Activated T-cell treated with anti-CD3 and anti-CD28 coated beads, Interleukin-2, amount 50 U/mL, for 72 hours (primary cell): ENCODE data around the gene PKP4. TPM values are rescaled to one million over a fixed set of nuclear protein-coding genes. Genes with fewer than 3 reads are reported as not detected.

ENCODE experiments used
- ATAC-seq, 2 donors: fragments of 150-1000 bp; cut with Tn5 transposase; replicated peaks in 1 of 2; 2 replicates each; pipeline ENCODE4 v1.10.0; 2021; ENCODE audit warnings: moderate library complexity in 2 of 2, mild to moderate bottlenecking in 1 of 2
- DNase-seq, 2 donors: peaks; one replicate each; pipeline ENCODE4 v3.0.0; 2021 to 2022; ENCODE audit warnings: mixed read lengths in 1 of 2
- H3K27ac Mint-ChIP-seq: one replicate; pipeline ENCODE4 v1.8.0; 2022; ENCODE audit warnings: mild to moderate bottlenecking, moderate library complexity, mixed read lengths
- H3K27me3 Mint-ChIP-seq: one replicate; pipeline ENCODE4 v1.8.0; 2022; ENCODE audit warnings: low read depth, mixed read lengths
- H3K36me3 Mint-ChIP-seq, 2 donors: one replicate each; pipeline ENCODE4 v1.8.0; 2022; ENCODE audit warnings: mixed read lengths in 2 of 2, mild to moderate bottlenecking in 1 of 2; ENCODE audit not compliant: insufficient read depth in 2 of 2
- H3K4me1 Mint-ChIP-seq: one replicate; pipeline ENCODE4 v1.8.0; 2022; ENCODE audit warnings: low read depth, mixed read lengths
- H3K4me3 Mint-ChIP-seq, 2 donors: one replicate each; pipeline ENCODE4 v1.8.0; 2022; ENCODE audit warnings: mild to moderate bottlenecking in 2 of 2, mixed read lengths in 2 of 2, moderate library complexity in 2 of 2
- H3K9me3 Mint-ChIP-seq, 2 donors: one replicate each; pipeline ENCODE4 v1.8.0; 2022; ENCODE audit warnings: mixed read lengths in 2 of 2
- total RNA-seq, 2 donors: library from RNA; stranded (reverse); gene quantifications; one replicate each; pipeline ENCODE4 v1.2.3, GENCODE V29; 2022

Gene PKP4
- total RNA-seq, 2 donors from 2014 or later, result 36.0 to 41.3 TPM

DNA sequence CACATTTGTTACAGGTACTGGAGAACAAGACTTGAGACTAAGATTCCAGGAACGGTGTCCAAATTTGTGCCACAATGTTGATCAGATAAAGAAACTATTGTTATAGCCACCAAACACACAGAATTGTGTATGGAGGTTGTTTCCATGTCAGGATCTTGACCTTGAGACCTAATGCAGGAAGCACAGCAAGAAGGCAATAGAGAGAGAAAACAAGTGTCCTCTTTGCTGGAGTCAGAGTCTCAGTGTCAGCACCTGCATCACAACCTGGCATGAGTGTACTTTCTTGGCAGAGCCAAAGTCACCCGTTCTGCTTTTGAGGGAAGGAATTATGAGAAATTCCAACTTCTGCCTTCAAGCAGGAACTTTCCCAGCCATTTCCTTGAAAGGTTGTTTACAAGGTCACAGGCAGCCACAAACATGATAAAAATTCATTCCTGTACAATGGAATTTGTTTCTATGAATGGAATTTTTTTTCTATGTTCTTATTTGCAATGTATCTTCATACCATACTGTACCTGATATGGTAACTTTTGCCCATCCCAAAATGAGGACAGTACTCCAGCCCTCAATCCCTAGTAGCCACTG lies 118.4 kb downstream of the PKP4 start:
- ATAC-seq, result no peak
- H3K9me3 Mint-ChIP-seq, result peaks cover 3 to 4% of the 10 kb centered on the region in 2 donors
- H3K27me3 Mint-ChIP-seq, result no peaks in the 10 kb centered on the region
- no peak overlapping the region for H3K4me3 Mint-ChIP-seq
- H3K4me1 Mint-ChIP-seq, result no peaks in the 10 kb centered on the region
- peaks cover 0 to 1% of the 10 kb centered on the region in 2 donors for H3K36me3 Mint-ChIP-seq
- no peak for DNase-seq
- no peak overlapping the region for H3K27ac Mint-ChIP-seq

DNA sequence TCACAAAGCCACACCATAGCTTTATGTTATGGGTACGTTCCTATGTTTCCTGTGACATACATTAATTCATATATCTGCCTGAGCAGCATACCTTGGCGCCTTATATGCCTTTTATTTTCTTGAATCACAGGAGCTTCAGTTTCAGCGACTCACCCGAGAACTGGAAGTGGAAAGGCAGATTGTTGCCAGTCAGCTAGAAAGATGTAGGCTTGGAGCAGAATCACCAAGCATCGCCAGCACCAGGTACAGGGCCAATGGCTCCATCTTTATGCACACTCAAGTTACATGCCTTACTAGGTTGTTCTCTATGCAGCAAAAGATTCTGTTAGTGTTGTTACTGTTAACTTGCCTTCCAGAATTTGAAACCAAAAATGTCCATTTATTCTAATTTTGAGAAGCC lies 120.4 kb downstream of the PKP4 start:
- Mint-ChIP-seq H3K4me1 (no peaks in the 10 kb centered on the region), H3K27ac (no peak overlapping the region), H3K9me3 (no peaks in the 10 kb centered on the region), H3K4me3 (no peak overlapping the region), H3K36me3 (no peaks in the 10 kb centered on the region), H3K27me3 (no peaks in the 10 kb centered on the region)
- ATAC-seq (no peak), DNase-seq (no peak)

DNA sequence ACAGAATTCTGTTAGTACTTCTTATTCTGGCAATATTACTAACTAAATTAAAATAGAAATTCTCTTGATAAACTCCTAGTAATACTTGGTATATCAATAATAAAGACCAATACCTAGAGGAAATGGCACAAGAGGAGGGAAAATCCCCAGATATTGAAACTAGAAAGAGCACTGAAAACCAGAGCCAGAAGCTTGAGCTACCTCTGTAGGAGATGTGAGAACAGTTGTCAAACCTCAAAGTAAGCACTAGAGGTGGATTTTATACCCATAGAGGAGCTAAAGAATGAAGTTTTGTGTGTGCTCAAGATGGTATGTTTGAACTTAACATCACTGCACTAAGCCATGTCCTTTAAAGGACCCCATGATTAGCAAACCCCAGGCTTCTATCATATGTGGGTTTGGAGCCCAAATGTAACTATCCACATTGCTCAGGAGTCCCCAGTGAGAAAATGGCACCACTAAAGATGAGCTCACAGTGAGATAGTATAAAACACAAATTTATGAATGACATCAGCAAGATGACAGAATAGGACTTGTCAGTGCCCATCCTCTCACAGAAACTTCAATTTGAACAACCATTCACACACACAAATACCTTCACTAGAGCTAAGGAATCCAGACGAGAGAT lies 122.1 kb downstream of the PKP4 start:
- no peak for DNase-seq
- H3K27me3 Mint-ChIP-seq, result no peaks in the 10 kb centered on the region
- H3K36me3 Mint-ChIP-seq, result no peaks in the 10 kb centered on the region
- no peak overlapping the region for H3K4me3 Mint-ChIP-seq
- no peaks in the 10 kb centered on the region for H3K9me3 Mint-ChIP-seq
- no peaks in the 10 kb centered on the region for H3K4me1 Mint-ChIP-seq
- H3K27ac Mint-ChIP-seq, result peak overlapping the region; percentile 24
- no peak for ATAC-seq

DNA sequence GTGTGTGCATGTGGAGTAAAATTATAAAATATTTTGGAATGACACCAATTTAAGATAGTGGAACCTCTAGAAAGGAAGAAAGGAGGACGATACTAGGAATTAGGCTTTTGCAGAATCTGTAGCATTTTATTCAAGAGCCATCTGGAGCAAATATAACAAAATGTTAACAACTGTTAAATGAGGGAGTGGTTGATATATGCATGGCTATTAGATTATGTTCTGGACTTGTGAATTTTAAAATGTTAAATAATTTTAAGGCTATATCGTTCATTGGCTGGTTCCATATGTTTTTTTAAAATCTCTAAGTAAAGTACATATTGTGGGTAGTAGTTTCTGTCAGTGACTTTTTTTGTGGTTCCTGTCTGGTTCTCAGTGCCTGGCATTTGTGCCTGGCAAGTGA lies 123.2 kb downstream of the PKP4 start:
- Mint-ChIP-seq H3K4me3 (no peak overlapping the region), H3K27me3 (no peaks in the 10 kb centered on the region), H3K9me3 (no peaks in the 10 kb centered on the region), H3K4me1 (no peaks in the 10 kb centered on the region), H3K27ac (no peak overlapping the region), H3K36me3 (no peaks in the 10 kb centered on the region)
- DNase-seq (no peak), ATAC-seq (no peak)

DNA sequence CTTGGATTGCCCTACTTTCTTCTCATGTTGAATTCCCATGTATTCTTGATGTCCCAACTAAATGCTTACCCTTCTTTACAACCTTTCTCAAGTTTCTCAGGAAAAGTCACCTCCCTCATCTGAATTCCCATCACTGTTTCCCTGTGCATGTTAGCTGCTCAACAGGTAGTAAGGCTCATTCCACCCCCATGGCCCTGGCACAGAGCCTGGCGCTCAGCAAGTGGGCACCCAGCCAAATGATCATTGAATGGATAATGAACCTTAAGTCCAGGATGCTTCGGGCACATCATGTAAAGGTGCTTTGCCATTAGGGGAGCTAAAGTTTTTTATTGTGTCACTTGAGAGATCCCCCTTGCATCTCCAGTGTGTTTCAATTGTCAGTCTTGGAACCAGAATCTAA lies 124.0 kb downstream of the PKP4 start:
- DNase-seq (no peak), ATAC-seq (no peak)
- no peak overlapping the region for H3K4me3 Mint-ChIP-seq
- H3K9me3 Mint-ChIP-seq, result no peaks in the 10 kb centered on the region
- no peaks in the 10 kb centered on the region for H3K4me1 Mint-ChIP-seq
- H3K27me3 Mint-ChIP-seq, result no peaks in the 10 kb centered on the region
- no peaks in the 10 kb centered on the region for H3K36me3 Mint-ChIP-seq
- no peak overlapping the region for H3K27ac Mint-ChIP-seq

DNA sequence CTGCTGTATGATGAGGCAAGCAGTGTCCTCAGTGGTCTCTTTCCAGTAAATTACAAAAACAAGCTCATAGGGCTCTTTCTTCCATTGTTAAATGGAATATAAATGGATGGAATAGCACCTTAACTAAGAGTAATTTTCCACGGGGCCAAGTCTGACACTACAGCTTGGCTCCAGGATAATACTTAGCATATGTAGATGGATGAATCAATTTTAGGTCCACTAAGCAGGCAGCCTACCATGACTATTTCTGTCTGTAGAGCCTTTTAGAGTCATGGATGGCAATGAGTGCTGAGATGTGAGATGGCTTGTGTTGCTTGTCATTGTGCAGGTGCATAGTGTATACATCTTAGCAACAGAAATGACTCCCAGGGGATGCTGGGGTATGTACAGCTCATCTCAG lies 125.9 kb downstream of the PKP4 start:
- Mint-ChIP-seq H3K4me3 (no peak overlapping the region), H3K36me3 (no peaks in the 10 kb centered on the region), H3K27me3 (no peaks in the 10 kb centered on the region), H3K4me1 (no peaks in the 10 kb centered on the region), H3K9me3 (no peaks in the 10 kb centered on the region), H3K27ac (no peak overlapping the region)
- no peak for DNase-seq
- ATAC-seq, result no peak

DNA sequence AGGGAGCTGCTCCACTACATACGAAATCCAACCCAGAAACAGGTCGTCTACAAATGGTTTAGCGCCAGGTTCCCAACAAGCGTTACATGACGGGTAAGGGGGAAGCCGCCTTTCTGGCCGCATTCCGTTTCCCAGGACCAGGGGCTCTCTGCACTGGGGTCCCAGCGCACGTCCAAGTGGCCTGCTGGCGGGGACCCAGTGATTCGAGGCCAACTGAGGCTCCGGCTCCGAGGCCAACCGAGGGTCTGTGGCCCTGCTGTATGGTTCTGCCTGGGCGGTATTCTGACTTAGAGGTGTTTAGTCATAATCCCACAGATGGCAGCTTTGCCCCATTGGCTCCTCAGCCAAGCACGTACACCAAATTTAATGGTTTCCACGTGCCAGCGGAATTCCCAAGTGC lies 127.2 kb downstream of the PKP4 start:
- no peak overlapping the region for H3K4me3 Mint-ChIP-seq
- H3K27me3 Mint-ChIP-seq, result no peaks in the 10 kb centered on the region
- no peaks in the 10 kb centered on the region for H3K9me3 Mint-ChIP-seq
- H3K36me3 Mint-ChIP-seq, result no peaks in the 10 kb centered on the region
- no peak overlapping the region for H3K27ac Mint-ChIP-seq
- H3K4me1 Mint-ChIP-seq, result no peaks in the 10 kb centered on the region
- ATAC-seq (no peak), DNase-seq (no peak)

DNA sequence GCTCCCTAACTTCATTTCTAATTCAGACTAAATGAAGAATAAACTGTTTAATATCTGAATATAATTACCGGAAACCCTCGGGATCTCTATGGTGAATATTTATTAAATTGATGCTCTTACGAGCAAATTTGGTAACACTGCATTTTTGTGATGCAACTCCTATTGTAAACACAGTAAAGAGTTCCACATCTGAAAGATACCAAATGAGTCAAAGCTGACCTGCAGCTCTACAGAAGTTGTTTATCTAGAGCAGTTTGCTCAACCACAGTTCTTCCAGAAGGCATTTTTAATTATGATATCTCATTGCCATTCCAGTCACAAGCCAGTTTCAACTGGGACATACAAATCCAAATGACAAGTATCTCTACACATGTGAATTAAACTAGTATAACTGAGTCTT lies 129.7 kb downstream of the PKP4 start:
- ATAC-seq (no peak), DNase-seq (no peak)
- H3K4me1 Mint-ChIP-seq, result no peaks in the 10 kb centered on the region
- no peaks in the 10 kb centered on the region for H3K9me3 Mint-ChIP-seq
- H3K36me3 Mint-ChIP-seq, result no peaks in the 10 kb centered on the region
- H3K4me3 Mint-ChIP-seq, result no peak overlapping the region
- H3K27me3 Mint-ChIP-seq, result no peaks in the 10 kb centered on the region
- peak overlapping the region; percentile 77 for H3K27ac Mint-ChIP-seq

DNA sequence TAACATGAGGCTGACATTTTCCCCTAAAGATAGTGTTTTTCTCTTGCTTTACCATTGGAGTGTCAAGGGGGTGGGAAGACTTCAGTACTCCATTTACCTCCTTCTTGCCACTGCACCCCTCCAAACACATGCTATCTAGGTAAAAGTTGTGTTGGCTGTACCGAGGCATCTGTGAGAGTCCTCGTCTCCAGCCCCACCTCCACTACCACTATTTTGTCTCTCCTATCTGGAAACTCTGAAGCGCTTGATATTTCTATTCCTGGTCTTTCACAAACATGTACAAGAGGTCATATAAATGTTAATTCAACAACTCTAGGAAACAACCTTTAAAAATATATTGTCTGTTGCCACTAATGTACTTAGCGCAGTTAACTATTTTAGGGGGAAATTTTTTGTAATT lies 132.6 kb downstream of the PKP4 start:
- Mint-ChIP-seq H3K27me3 (no peaks in the 10 kb centered on the region), H3K27ac (no peak overlapping the region), H3K36me3 (no peaks in the 10 kb centered on the region), H3K9me3 (no peaks in the 10 kb centered on the region), H3K4me1 (no peaks in the 10 kb centered on the region), H3K4me3 (no peak overlapping the region)
- no peak for ATAC-seq
- no peak for DNase-seq

DNA sequence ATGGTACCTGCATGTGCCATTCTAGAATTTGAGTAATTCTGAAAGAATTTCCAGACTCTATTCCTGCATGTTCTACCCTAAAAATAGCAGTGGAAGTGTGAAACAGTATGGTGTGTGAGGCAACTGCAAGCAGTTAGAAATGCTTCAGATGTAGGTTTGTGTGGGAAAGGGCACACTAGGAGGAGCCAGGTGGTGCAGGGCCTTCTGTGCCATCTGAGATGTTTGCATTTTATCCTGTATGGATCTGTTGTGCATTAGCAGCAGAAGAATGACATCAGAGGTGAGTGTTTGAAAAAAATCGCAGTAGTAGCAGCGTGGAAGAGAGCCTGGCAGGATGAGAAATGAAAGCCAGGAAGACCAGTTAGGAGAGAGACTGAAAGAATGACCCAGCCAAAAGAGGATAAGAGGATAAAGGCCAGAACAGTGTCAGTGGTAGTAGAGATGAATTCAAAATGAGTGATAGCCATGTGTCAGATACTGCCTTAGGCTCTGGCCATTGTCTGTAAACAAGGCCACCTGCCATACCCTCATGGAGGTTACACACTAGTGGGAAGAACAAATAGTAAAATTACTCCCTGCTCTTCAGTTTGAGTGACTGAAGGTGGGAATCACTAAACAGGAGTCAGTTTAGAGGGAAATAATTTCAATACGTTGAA lies 142.2 kb downstream of the PKP4 start:
- no peaks in the 10 kb centered on the region for H3K36me3 Mint-ChIP-seq
- DNase-seq, result no peak
- no peak overlapping the region for H3K27ac Mint-ChIP-seq
- no peaks in the 10 kb centered on the region for H3K27me3 Mint-ChIP-seq
- H3K4me3 Mint-ChIP-seq, result no peak overlapping the region
- no peaks in the 10 kb centered on the region for H3K9me3 Mint-ChIP-seq
- H3K4me1 Mint-ChIP-seq, result no peaks in the 10 kb centered on the region
- no peak for ATAC-seq

DNA sequence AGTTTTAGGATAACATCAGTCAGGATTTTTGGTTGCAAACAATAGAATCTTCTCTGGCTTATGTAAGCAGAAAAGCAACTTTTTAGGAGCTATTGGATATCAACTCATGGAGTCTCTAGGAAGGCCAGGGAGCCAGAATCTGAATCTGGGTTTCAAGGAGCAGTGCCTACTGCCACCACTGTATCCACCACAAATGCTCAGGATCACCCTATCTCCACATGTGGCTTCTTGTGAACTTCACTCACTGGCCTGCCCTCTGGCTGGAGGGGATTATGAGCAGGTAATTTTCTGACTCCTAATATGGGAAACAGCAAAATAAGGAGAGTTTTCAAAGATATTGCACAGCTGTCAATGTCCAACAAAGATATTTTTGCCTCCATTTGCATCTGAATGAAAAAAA lies 142.9 kb downstream of the PKP4 start:
- no peaks in the 10 kb centered on the region for H3K36me3 Mint-ChIP-seq
- no peaks in the 10 kb centered on the region for H3K4me1 Mint-ChIP-seq
- no peak overlapping the region for H3K27ac Mint-ChIP-seq
- no peaks in the 10 kb centered on the region for H3K27me3 Mint-ChIP-seq
- ATAC-seq, result no peak
- no peak for DNase-seq
- H3K4me3 Mint-ChIP-seq, result no peak overlapping the region
- H3K9me3 Mint-ChIP-seq, result no peaks in the 10 kb centered on the region

DNA sequence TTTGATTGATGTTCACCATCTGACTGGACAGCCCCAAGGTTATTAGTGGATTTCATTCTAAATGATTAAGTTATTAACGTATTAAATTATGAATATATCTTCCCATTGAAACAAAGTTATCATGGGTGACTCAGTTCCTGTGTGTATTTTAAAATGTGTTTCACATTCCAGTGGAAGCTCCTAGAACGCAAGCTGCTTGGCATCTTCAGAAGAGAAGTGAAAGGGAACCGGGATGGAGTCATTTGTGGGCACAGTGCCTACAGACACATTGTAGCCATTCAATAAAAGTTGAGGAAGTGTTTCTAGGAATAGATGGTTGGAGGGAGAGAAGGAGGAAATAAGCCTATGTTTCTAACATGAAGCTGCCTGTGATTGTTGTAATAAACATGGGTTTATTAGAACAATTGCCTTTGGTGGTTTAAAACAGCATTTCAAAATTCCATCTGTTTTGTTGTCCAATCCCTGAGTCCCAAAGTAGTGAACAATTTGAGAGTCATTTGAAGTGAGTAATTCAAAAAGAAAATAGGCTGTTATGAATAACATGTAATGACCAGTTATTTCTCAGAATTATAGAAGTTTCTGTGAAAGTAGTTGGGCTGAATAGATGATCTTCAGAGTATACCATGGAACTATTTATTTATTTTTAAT lies 143.5 kb downstream of the PKP4 start:
- no peak overlapping the region for H3K4me3 Mint-ChIP-seq
- DNase-seq (no peak), ATAC-seq (no peak)
- H3K27me3 Mint-ChIP-seq, result no peaks in the 10 kb centered on the region
- H3K9me3 Mint-ChIP-seq, result no peaks in the 10 kb centered on the region
- H3K27ac Mint-ChIP-seq, result no peak overlapping the region
- no peaks in the 10 kb centered on the region for H3K36me3 Mint-ChIP-seq
- H3K4me1 Mint-ChIP-seq, result no peaks in the 10 kb centered on the region

DNA sequence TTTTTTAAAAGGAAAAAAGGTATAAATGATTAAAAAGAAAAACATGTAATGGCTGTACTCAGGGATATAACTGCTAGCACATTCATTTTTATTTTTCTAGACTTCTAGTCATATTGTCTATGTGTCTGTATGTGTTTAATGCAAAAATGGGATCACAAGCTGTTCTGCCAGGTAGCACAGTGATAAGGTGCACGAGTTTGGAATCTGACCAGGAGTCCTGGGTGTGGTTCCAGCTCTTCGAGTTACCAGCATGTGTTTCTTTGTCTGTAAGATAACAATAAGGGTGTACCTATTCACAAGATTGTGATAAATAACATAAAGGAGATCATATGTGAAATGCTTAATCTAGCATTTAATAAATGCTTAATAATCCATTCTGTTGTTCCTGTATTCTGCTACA lies 145.3 kb downstream of the PKP4 start:
- no peak for DNase-seq
- no peak for ATAC-seq
- Mint-ChIP-seq H3K4me3 (no peak overlapping the region), H3K36me3 (no peaks in the 10 kb centered on the region), H3K9me3 (no peaks in the 10 kb centered on the region), H3K27me3 (no peaks in the 10 kb centered on the region), H3K27ac (no peak overlapping the region), H3K4me1 (no peaks in the 10 kb centered on the region)
